GM18507 (cell line): ENCODE measurements around the gene ENOSF1.
"Not testable (repeated sequence)": the region's sequence is repeated elsewhere in the genome, so short reads cannot be mapped to it uniquely, and the experiment has no call there.

ENCODE experiments used
- DNase-seq: peaks from one replicate; pipeline ENCODE4 v3.0.0; 2011; ENCODE audit warnings: low read depth; ENCODE audit not compliant: insufficient read length; ENCODE audit errors: extremely low spot score
- FAIRE-seq: peaks from 2 replicates; lab custom pipeline; 2011; peaks lifted over from hg19 to GRCh38; lab: Jason Lieb, UNC

The ENOSF1 gene, protein sequence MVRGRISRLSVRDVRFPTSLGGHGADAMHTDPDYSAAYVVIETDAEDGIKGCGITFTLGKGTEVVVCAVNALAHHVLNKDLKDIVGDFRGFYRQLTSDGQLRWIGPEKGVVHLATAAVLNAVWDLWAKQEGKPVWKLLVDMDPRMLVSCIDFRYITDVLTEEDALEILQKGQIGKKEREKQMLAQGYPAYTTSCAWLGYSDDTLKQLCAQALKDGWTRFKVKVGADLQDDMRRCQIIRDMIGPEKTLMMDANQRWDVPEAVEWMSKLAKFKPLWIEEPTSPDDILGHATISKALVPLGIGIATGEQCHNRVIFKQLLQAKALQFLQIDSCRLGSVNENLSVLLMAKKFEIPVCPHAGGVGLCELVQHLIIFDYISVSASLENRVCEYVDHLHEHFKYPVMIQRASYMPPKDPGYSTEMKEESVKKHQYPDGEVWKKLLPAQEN

DNA sequence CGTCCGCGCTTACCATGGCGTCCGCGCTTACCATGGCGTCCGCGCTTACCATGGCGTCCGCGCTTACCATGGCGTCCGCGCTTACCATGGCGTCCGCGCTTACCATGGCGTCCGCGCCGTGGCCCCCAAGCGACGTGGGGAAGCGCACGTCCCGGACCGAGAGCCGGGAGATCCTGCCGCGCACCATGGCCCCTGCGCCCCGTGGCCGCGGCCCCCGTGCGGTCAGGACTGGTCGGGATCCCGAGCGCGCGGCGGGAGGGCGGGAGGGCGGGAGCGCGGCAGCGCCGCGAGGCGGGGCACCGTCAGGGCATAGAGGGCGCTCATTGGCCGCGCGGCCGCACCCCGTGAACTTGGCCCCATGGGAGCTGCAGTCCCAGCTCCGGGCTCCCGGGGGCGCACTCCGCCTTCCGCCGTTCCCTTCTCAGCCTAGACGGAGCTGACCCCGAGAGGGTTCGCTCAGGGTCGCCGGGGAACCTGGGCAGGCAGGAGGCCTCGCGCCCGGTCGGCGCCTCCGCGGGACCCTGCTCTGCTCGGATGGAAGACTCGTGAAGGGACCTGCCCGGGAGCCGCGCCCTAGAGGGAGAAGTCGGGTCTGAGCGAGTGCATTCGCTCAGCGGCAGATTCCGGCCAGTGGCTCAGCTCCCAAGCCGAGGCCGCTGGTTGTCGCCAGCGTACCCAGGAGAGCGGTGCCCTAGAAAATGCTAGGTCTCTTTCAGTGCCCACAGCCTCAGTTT, at the start of gene ENOSF1:
ENOSF1 (minus strand) TSS at position 230 of the 734 bp plus-strand sequence; CDS start at position 187, 43 bp downstream.
- DNase-seq (peak; percentile 71), FAIRE-seq (no peak)

DNA sequence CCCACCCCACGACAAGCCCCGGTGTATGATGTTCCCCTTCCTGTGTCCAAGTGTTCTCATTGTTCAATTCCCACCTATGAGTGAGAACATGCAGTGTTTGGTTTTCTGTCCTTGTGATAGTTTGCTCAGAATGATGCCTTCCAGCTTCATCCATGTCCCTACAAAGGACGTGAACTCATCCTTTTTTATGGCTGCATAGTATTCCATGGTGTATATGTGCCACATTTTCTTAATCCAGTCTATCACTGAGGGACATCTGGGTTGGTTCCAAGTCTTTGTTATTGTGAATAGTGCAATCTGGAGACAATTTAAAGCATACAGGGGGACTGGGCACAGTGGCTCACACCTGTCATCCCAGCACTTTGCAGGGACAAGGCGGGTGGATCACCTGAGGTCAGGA, 47.4 kb upstream of the ENOSF1 start:
- FAIRE-seq, DNase-seq: not testable (repeated sequence)

DNA sequence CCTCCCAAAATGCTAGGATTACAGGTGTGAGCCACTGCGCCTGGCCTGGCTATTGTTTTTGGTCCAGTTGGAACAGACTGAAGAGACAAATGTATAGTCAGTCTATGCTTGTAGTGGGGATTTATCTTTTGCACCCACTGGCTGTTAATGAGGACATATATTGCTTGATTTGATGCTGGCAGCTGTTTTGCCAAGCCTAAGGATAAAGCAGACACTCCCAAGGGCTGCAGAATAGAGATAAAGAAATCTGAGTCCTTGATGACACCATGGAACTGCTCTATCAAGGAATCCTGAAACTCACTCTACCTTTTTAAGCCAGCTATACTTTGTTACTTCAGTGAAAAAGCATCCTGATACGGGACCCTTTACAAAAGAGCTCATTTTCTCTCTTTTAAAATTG, 43.1 kb upstream of the ENOSF1 start:
- no peak for FAIRE-seq
- DNase-seq = no peak

DNA sequence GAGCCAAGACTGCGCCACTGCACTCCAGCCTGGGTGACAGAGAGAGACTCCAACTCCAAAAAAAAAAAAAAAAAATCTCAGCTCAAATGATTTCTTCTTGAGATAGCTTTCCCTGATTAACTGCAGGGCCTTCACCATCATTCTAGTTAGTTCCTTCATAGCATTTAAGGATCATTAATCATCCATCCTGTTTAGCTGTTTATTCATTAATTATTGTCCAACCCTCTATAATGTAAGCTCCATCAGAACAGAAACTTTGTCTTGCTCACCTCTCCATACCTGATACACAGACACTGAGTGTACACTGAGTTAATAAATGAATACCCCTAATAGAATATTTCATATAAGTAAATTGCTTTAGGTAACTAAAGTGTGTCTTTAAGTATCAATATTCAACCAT, 42.2 kb upstream of the ENOSF1 start:
- FAIRE-seq (no peak), DNase-seq (no peak)

DNA sequence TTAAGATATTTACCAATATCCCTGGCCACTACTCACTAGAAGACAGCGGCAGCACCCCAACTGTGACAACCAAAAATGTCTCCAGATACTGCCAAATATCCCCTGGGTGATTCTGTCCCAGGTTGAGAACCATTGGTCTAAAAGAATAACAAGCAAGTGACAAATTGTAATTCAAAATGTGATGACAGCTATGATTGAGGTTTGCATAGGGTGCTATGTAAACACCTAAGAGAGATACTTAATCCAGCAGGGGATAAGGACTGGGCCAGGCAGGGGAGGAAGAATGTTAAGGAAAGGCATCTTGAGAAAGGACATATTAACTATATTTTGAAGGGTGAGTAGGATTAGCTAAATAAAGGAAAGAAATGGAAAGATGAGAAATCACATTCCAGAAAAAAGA, 38.0 kb upstream of the ENOSF1 start:
- FAIRE-seq = no peak
- DNase-seq = no peak

DNA sequence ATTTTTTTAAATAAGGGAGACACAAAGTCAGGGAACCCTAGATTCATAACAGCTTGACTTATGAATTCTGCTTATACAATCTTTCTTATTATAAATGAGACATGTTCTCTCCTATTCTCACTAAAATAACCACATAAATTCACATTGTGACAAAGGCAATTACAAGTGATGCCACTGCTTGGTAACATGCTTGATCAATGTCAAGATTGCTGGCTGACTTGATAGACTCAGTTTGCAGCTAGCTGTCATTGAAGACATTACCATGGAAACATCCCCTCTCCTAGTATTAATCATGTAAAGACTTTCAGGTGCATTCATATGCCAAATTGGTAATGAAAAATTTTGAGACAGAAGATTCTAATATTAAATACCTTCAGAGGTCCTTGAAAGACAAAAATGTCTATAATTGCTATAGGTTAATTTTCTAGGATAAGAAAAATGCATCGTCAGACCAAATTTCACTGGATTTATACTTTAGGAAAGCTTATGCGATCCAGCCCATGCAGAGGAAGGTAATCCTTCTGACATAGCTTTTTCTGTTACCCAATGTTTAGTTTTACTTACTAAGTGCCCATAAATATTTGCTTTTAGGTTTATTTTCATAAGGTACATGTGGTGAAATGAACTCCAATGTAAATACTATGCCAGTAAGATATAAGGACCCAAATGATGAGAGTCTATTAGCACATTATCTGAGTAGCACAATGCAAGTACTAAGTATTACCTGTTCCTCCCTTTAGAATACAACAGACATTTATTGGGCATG, 32.6 kb upstream of the ENOSF1 start:
- peak; percentile 36 for FAIRE-seq
- DNase-seq = no peak

DNA sequence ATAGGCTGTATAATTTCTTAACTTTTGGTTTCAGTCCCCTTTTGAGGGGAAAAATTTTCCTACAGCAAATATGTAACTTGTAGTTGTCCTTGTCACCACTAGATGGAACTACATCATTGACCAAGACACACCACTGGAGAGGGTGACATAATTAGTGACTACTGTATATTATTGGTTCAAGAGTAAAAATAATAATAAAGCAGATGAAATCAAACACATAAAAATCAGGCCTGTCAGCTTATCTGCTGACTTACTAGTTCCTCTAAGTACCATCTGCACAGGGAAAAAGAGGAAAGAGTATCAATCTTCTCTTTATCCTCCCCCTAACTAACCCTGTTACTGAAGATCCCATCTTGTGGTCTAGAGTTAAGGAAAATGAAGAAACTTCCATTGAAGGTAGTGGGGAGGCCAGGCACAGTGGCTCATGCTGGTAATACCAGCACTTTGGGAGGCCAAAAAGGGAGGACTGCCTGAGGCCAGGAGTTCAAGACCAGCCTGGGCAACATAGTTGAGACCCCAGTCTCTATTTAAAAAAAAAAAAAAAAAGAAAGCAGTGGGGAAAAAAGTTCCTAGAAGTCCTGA, 29.6 kb upstream of the ENOSF1 start:
- FAIRE-seq (peak; percentile 92), DNase-seq (peak; percentile 33)

DNA sequence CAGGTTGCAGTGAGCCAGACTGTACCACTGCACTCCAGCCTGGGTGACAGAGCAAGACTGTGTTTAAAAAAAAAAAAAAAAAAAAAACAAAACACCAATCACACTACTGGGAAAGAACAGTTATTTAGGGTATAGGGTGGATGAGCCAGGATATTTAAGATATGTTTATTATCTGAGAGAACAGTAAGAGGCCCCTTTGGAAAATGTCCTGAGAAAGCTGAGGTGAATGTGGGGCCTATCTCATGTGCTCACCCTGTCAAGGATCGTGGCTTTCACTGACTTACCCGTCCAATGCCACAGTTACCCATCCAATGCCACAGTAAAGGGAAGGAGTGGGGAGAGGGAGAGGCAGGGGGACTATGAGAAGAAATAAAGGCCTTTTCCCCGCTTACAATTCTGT, 19.9 kb upstream of the ENOSF1 start:
- FAIRE-seq (no peak), DNase-seq (no peak)

DNA sequence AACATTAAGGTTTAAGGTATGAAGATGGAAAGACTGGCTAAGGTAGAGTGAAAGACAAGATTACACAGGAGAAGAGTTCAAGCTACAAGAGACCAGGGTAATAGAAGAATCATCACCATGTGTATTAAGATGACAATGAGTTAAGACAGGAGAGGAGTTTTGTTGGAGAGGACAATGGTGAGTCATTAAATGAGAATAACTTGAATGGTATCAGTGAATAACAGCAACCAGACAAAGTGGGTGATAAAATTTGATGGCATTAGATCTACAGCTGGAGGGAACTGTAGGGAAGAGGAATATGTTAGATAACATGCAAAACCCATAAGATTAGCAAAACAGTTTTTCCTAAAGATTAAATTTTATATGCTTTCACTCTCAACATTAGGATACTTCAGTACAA, 18.8 kb upstream of the ENOSF1 start:
- DNase-seq (no peak), FAIRE-seq (no peak)

DNA sequence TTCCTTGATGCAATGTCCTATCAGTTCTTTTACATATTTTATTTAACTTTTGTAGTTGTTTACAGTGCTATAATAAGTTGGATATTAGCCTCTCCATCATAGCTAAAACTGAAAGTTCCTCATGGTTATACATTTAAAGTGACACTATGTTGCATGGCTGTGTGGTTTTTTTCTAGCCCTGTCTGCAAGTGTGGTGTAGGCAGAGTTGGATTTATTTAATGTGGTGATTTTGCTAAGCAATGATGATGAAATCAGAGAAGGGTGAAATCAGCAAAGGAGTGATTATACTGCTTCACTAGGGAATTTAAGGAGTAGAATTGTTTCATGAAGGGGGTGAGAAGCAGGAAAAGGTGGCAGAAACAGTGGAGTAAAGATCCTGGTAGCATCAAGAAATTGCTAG, 18.3 kb upstream of the ENOSF1 start:
- DNase-seq = no peak
- FAIRE-seq = no peak

DNA sequence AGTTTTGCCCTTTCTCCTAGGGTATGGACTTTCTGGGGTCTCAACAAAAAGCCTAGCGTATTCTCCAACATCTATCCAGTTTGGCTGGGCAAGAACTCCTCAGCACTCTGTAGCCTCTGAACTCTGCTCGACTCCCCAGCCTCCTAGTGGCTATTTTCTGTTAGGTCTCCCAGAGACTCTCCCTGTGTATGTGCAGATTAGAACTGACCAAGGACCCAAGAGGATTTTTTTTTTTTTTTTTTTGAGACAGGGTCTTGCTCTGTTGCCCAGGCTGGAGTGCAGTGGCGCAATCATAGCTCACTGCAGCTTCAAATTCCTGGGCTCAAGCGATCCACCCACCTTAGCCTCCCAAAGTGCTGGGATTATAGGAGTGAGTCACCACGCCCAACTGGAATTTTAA, 17.7 kb upstream of the ENOSF1 start:
- DNase-seq, FAIRE-seq: not testable (repeated sequence)

DNA sequence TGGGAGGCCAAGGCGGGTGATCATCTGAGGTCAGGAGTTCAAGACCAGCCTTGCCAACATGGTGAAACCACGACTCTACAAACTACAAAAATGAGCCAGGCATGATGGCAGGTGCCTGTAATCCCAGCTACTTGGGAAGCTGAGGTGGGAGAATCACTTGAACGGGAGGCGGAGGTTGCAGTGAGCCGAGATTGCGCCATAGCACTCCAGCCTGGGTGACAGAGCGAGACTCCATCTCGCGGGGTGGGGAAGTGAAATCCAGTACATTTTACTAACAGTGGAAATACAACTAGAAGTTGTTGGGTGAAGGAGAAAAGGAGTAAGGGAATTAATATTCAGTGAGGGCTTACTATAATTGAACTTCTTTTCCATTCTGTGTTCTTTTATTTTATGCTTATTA, 13.2 kb upstream of the ENOSF1 start:
- no peak for FAIRE-seq
- DNase-seq = no peak

DNA sequence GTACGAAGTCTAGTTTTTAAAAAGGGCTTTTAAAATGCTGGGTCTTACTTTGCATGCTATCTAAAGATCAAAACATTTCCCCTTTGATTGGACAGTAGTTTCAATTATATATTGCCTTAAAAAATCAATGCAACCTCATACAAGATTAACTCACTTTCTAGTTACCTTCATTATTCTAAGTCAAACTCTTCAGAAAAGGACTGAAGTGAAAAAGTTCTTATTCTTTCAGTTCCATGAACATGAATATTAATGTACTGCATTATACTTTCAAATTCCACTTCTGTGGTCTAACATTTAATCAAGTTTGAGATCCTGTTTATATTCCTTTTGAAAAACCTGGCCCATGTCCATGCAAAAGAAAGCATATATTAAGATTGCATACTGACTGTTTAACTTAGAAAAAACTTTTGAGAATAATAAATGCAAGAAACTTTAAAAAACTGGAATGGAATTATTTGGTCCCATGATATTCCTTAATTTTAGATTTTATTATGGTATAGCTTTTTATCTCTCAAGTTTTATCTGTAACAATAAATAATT, 11.2 kb upstream of the ENOSF1 start:
- no peak for FAIRE-seq
- no peak for DNase-seq

DNA sequence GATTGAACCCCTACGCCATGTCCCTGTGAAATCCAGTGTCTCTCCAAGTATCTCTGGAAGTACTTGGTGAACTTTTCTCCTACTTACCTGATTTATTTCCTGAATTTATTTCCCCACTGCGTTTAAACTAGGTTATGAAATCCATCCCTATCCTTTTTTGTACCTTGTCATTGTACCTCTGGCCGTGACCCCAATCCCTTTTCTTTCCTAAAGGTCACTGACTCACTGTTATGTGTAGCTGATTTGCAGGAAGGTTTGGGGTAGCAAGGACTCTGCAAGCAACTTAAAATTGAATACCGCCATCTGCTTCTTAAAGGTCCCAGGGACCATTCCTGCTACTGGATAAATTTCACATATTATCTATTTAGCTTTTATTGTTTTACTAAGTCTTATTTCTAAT, 4.6 kb upstream of the ENOSF1 start:
- no peak for FAIRE-seq

DNA sequence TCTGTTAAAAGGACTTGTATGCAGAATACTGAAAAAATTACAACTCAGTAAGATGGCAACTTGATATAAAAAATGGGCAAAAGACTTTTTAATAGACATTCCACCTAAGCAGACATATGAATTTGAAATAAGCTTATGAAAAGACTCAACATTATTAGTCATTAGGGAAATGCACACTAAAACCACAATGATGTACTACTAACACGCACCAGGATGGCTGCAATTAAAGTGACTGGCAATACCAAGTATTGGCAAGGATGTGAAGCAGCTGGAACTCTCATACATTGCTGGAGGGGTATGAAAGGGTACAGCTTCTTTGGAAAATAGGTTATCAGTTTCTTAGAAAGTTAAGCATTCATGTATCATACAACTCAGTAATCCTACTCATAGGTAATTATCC, 3.2 kb upstream of the ENOSF1 start:
- no peak for DNase-seq
- FAIRE-seq = no peak

More for the DNA sequence above, 4.6 kb upstream of the ENOSF1 start:
- DNase-seq = no peak

DNA sequence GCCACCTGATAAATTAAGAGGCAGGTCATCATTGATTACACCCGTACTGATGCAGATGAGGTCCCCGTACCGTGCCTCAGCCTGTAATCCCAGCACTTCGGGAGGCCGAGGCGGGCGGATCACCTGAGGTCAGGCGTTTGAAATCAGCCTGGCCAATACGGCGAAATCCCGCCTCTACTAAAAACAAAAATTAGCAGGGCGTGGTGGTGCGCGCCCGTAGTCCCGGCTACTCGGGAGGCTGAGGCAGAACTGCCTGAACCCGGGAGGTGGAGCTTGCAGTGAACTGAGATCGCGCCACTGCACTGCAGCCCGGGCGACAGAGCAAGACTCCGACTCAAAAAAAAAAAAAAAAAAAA, 683 bp upstream of the ENOSF1 start:
- DNase-seq = no peak
- FAIRE-seq = no peak

DNA sequence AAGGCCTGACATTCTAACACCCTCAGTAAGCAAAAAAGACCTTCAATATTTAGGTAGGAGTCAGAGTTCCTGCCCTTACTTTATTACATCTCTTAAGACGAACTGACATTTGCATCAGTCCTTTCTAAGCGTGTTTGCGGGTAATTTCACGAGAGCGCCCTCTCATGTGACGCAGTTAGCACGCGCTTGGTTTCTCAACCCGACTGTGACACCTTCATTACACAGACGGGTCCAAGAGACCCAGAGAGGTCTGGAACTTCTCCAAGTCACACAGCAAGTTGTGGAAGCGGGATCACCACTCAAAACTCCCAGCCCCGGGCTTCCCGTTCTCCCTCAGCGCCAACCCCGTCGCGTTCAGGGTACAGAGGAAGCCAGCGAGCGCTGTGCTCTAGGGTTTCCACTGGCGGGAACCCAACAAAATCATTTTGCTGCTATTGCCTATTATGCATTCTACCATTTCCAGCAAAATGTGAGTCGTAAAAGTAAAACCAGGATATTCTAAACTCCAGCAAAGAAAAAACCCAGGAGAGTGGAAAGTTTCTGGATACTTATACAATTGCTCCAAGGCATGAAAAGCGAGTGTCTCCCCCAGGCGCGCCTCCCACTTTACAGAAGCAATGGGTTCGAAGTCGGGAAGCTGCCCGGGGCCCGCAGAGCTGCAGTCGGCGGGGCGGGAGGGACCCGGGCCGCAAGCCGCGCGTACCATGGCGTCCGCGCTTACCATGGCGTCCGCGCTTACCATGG, 601 bp downstream of the ENOSF1 start:
- FAIRE-seq (peak; percentile 80), DNase-seq (peak; percentile 37)

DNA sequence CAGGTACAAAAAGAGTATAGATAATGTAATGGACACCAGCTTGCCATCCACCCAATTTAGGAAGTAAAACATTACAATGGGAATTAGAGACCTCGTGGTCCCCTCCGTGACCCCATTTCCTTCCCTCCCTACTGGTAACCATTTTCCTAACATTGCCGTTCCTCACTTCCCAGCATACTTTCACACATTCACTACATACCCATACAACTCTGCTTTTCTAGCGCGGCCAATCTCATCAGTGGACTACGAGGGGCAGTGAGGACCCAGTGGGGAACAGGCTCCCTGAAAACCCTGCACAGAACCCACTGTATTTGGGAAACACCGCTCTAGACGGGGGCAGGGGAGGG, 1.1 kb downstream of the ENOSF1 start:
- no peak for DNase-seq
- FAIRE-seq = no peak
